Activated CD4-positive, CD25-positive, alpha-beta regulatory T cell treated with anti-CD3 and anti-CD28 coated beads, Interleukin-2, amount 50 U/mL, for 72 hours (primary cell): Measurements from ENCODE around the gene ANP32E.

Experiments
- DNase-seq: peaks from one replicate; pipeline ENCODE4 v3.0.0; 2021

ANP32E gene

GRCh38 chr1:150235852-150236613 is at the start of gene ANP32E:
TSS of gene ANP32E (minus strand) at chr1:150236112. CDS start at chr1:150235786, 326 bp downstream.
- peak; percentile 88 for DNase-seq

- DNase-seq = no peak
Measured at GRCh38 chr1:150283260-150283659, 47.3 kb upstream of the ANP32E start.

GRCh38 chr1:150282558-150282958 is 46.6 kb upstream of the ANP32E start:
- no peak for DNase-seq

- DNase-seq = peak; percentile 66
Measured at GRCh38 chr1:150281758-150282557, 46.0 kb upstream of the ANP32E start, which contains the start of gene CIART. TSS of gene CIART (plus strand) at chr1:150282554. CDS start at chr1:150283268, 714 bp downstream.

GRCh38 chr1:150281221-150281757 is 45.4 kb upstream of the ANP32E start:
- DNase-seq = peak; percentile 44

- DNase-seq = no peak
Measured at GRCh38 chr1:150280138-150280707, 44.3 kb upstream of the ANP32E start.

GRCh38 chr1:150273311-150273710 is 37.4 kb upstream of the ANP32E start:
- DNase-seq = no peak

- no peak for DNase-seq
Measured at GRCh38 chr1:150271291-150271959, 35.5 kb upstream of the ANP32E start.

GRCh38 chr1:150269451-150269850 is 33.5 kb upstream of the ANP32E start:
- no peak for DNase-seq

- peak; percentile 89 for DNase-seq
Measured at GRCh38 chr1:150268705-150269403, 32.9 kb upstream of the ANP32E start, which contains the start of gene APH1A. TSS of gene APH1A (minus strand) at chr1:150269016. CDS start at chr1:150268810, 206 bp downstream.

GRCh38 chr1:150268340-150268704 is 32.4 kb upstream of the ANP32E start:
- peak; percentile 49 for DNase-seq

GRCh38 chr1:150267896-150268295 is 32.0 kb upstream of the ANP32E start:
- DNase-seq = no peak

GRCh38 chr1:150263549-150263948 is 27.6 kb upstream of the ANP32E start:
- no peak for DNase-seq

GRCh38 chr1:150262388-150263320 is 26.7 kb upstream of the ANP32E start:
- no peak for DNase-seq

- DNase-seq = no peak
Measured at GRCh38 chr1:150261367-150261766, 25.5 kb upstream of the ANP32E start.

- DNase-seq = no peak
Measured at GRCh38 chr1:150259758-150260669, 24.1 kb upstream of the ANP32E start.

GRCh38 chr1:150259217-150259616 is 23.3 kb upstream of the ANP32E start:
- DNase-seq = no peak

- DNase-seq = no peak
Measured at GRCh38 chr1:150257624-150258585, 22.0 kb upstream of the ANP32E start, which contains the start of gene CA14. TSS of gene CA14 (plus strand) at chr1:150257774. CDS start at chr1:150258129, 355 bp downstream.
